H9 (cell line): Measurements from ENCODE around the gene TTLL3. TPM values are rescaled to one million over a fixed set of nuclear protein-coding genes. Genes with fewer than 3 reads are reported as not detected.

Source experiments
- DNase-seq: peaks from one replicate; pipeline ENCODE4 v3.0.0-alpha.2; 2017
- H2AFZ ChIP-seq: one replicate; pipeline ENCODE4 v1.6.1; 2013; ENCODE audit warnings: mild to moderate bottlenecking, low read length, control low read depth, moderate library complexity
- H2AK5ac ChIP-seq: 2 replicates; pipeline ENCODE4 v1.6.1; 2013; ENCODE audit warnings: low read length, control low read depth, mixed read lengths; ENCODE audit not compliant: insufficient read length
- H2BK120ac ChIP-seq: one replicate; pipeline ENCODE4 v1.6.1; 2013; ENCODE audit warnings: low read depth, mild to moderate bottlenecking, low read length, control low read depth, inconsistent platforms; ENCODE audit not compliant: poor library complexity, severe bottlenecking
- H2BK12ac ChIP-seq: 2 replicates; pipeline ENCODE4 v1.6.1; 2013; ENCODE audit warnings: low read length, control low read depth, mixed read lengths, low read depth; ENCODE audit not compliant: insufficient read length
- H2BK15ac ChIP-seq: 2 replicates; pipeline ENCODE4 v1.6.1; 2013; ENCODE audit warnings: low read depth, low read length, control low read depth
- H2BK20ac ChIP-seq: one replicate; pipeline ENCODE4 v1.6.1; 2013; ENCODE audit warnings: low read depth, mild to moderate bottlenecking, low read length, control low read depth, inconsistent platforms; ENCODE audit not compliant: poor library complexity, severe bottlenecking
- H2BK5ac ChIP-seq: 2 replicates; pipeline ENCODE4 v1.6.1; 2013; ENCODE audit warnings: low read length, control low read depth, mixed read lengths; ENCODE audit not compliant: insufficient read length
- H3K14ac ChIP-seq: 2 replicates; pipeline ENCODE4 v1.6.1; 2013; ENCODE audit warnings: low read length, control low read depth; ENCODE audit not compliant: insufficient read depth
- H3K18ac ChIP-seq: 2 replicates; pipeline ENCODE4 v1.6.1; 2013; ENCODE audit warnings: low read depth, mild to moderate bottlenecking, mixed read lengths, low read length, control low read depth; ENCODE audit not compliant: insufficient read length
- H3K23ac ChIP-seq: 2 replicates; pipeline ENCODE4 v1.6.1; 2013; ENCODE audit warnings: low read length, control low read depth, mixed read lengths, low read depth; ENCODE audit not compliant: insufficient read length
- H3K23me2 ChIP-seq: 2 replicates; pipeline ENCODE4 v1.6.1; 2013; ENCODE audit warnings: low read depth, mild to moderate bottlenecking, mixed read lengths, low read length, control low read depth; ENCODE audit not compliant: insufficient read length, poor library complexity, severe bottlenecking
- H3K27ac ChIP-seq: 2 replicates; pipeline ENCODE4 v1.5.1; 2013; ENCODE audit warnings: low read length, control low read depth, mixed read lengths, low read depth; ENCODE audit not compliant: insufficient read length
- H3K27me3 ChIP-seq: 2 replicates; pipeline ENCODE4 v1.6.1; 2013; ENCODE audit warnings: low read length, control low read depth, inconsistent platforms; ENCODE audit not compliant: insufficient read depth
- H3K4ac ChIP-seq: 2 replicates; pipeline ENCODE4 v1.6.1; 2013; ENCODE audit warnings: low read depth, mild to moderate bottlenecking, control low read depth, inconsistent platforms, low read length, moderate library complexity
- H3K4me1 ChIP-seq: 2 replicates; pipeline ENCODE4 v1.6.1; 2013; ENCODE audit warnings: low read length, control low read depth, inconsistent platforms; ENCODE audit not compliant: insufficient read depth
- H3K4me2 ChIP-seq: 2 replicates; pipeline ENCODE4 v1.6.1; 2013; ENCODE audit warnings: low read length, control low read depth, mixed read lengths; ENCODE audit not compliant: insufficient read length, insufficient read depth
- H3K56ac ChIP-seq: 2 replicates; pipeline ENCODE4 v1.6.1; 2013; ENCODE audit warnings: low read depth, mild to moderate bottlenecking, mixed read lengths, low read length, control low read depth; ENCODE audit not compliant: insufficient read length
- H3K79me1 ChIP-seq: 2 replicates; pipeline ENCODE4 v1.6.1; 2013; ENCODE audit warnings: low read depth, mild to moderate bottlenecking, moderate library complexity, low read length, control low read depth, inconsistent platforms; ENCODE audit not compliant: insufficient read depth, poor library complexity, severe bottlenecking
- H3K79me2 ChIP-seq: 2 replicates; pipeline ENCODE4 v1.6.1; 2013; ENCODE audit warnings: low read length, control low read depth, inconsistent platforms; ENCODE audit not compliant: insufficient read depth
- H3K9ac ChIP-seq: 2 replicates; pipeline ENCODE4 v1.6.1; 2013; ENCODE audit warnings: low read length, control low read depth, mixed read lengths; ENCODE audit not compliant: insufficient read length; ENCODE audit errors: extremely low read depth
- H3K9me3 ChIP-seq: one replicate; pipeline ENCODE4 v1.6.1; 2013; ENCODE audit warnings: low read depth, low read length, inconsistent platforms; ENCODE audit not compliant: control insufficient read depth
- H3T11ph ChIP-seq: one replicate; pipeline ENCODE4 v1.6.1; 2013; ENCODE audit warnings: mild to moderate bottlenecking, low read length, control low read depth, inconsistent platforms
- H4K20me1 ChIP-seq: one replicate; pipeline ENCODE4 v1.6.1; 2013; ENCODE audit not compliant: control insufficient read depth, insufficient read length, insufficient read depth
- H4K5ac ChIP-seq: 2 replicates; pipeline ENCODE4 v1.6.1; 2013; ENCODE audit warnings: low read depth, mild to moderate bottlenecking, mixed read lengths, low read length, control low read depth; ENCODE audit not compliant: insufficient read length
- H4K8ac ChIP-seq: replicated peaks from 2 replicates; pipeline ENCODE4 v1.6.1; 2013; ENCODE audit warnings: low read length, control low read depth, mixed read lengths, low read depth; ENCODE audit not compliant: insufficient read length
- H4K91ac ChIP-seq: 2 replicates; pipeline ENCODE4 v1.6.1; 2013; ENCODE audit warnings: low read depth, mild to moderate bottlenecking, moderate library complexity, mixed read lengths, low read length, control low read depth; ENCODE audit not compliant: insufficient read length
- H3K27ac Mint-ChIP-seq, 3 experiments: 2 replicates in 2 of 3; 3 replicates in 1 of 3; pipeline ENCODE4 v1.8.0; 2020 to 2021; ENCODE audit warnings: mixed read lengths in 3 of 3, mild to moderate bottlenecking in 1 of 3, moderate library complexity in 1 of 3
- H3K27me3 Mint-ChIP-seq: 2 replicates; pipeline ENCODE4 v1.8.0; 2021; ENCODE audit warnings: low read depth, mild to moderate bottlenecking, moderate library complexity, mixed read lengths
- H3K36me3 Mint-ChIP-seq, 3 experiments: 2 replicates in 2 of 3; 3 replicates in 1 of 3; pipeline ENCODE4 v1.8.0; 2020 to 2021; ENCODE audit warnings: low read depth in 3 of 3, mixed read lengths in 3 of 3; ENCODE audit not compliant: insufficient read depth in 1 of 3
- H3K4me1 Mint-ChIP-seq, 2 experiments: 2 replicates each; pipeline ENCODE4 v1.8.0; 2020; ENCODE audit warnings: mixed read lengths in 2 of 2
- H3K4me3 Mint-ChIP-seq, 2 experiments: 2 replicates in 1 of 2; 3 replicates in 1 of 2; pipeline ENCODE4 v1.8.0; 2020 to 2021; ENCODE audit warnings: mild to moderate bottlenecking in 2 of 2, mixed read lengths in 2 of 2, moderate library complexity in 1 of 2
- H3K9me3 Mint-ChIP-seq, 2 experiments: 2 replicates in 1 of 2; 3 replicates in 1 of 2; pipeline ENCODE4 v1.8.0; 2020; ENCODE audit warnings: mild to moderate bottlenecking in 2 of 2, mixed read lengths in 2 of 2, moderate library complexity in 1 of 2
- CTCF ChIP-seq: fragments of 200-600 bp; sonication (generic); conservative IDR thresholded peaks from 3 replicates; pipeline ENCODE4 v1.8.0; 2021; ENCODE audit warnings: antibody characterized with exemption, mild to moderate bottlenecking
- WGBS: extraction: QIAGEN DNeasy Blood & Tissue Kit; methylation state at CpG from one replicate; pipeline ENCODE4 v1.1.7; 2013; ENCODE audit warnings: missing lambda C conversion rate, low lambda C conversion rate, mixed read lengths; ENCODE audit not compliant: insufficient read length; ENCODE audit errors: extremely low coverage; 5-methylcytosine and 5-hydroxymethylcytosine counted together
- total RNA-seq: library from RNA; stranded (reverse); gene quantifications from 2 replicates; pipeline ENCODE4 v1.2.1, GENCODE V29; 2021

The TTLL3 gene
- total RNA-seq, 1 experiment from 2014 or later, result 14.4 TPM

DNA sequence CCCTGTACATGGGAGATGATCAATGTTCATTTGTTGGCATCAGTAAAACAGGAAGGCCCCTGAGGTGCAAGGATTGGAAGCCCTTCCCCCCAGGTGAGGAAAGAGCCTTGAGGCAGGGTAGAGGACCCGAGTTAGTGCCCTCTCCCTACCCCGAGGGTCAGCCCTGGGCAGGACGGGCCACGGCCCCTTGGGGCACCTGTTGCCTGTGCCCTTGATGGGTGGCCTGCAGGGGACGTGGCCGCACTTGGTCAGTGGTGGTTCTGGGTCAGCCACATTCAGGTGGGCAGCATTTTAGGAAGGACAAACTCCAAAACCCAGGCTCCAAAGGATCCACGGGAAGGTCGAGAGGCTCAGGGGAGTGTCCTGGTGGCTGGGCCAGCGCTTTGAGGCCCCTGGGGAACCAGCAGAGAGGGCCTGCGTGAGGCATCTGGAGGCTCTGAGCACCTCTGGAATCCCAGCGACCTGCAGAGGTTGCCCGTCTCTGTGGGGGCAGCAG is 49.5 kb downstream of the TTLL3 start:
- Histone ChIP-seq H4K5ac (no peak overlapping the region), H2BK15ac (no peak overlapping the region), H4K20me1 (no peaks in the 10 kb centered on the region), H4K8ac (no peak overlapping the region), H3K4ac (no peak overlapping the region), H3K9ac (no peak overlapping the region), H3K23ac (no peak overlapping the region), H2AFZ (no peak overlapping the region), H3T11ph (no peak overlapping the region), H3K79me2 (no peaks in the 10 kb centered on the region), H3K23me2 (peaks cover 5% of the 10 kb centered on the region), H3K27ac (no peak overlapping the region), H3K79me1 (no peaks in the 10 kb centered on the region), H3K14ac (no peak overlapping the region), H3K18ac (no peak overlapping the region), H2AK5ac (no peak overlapping the region), H4K91ac (no peak overlapping the region), H2BK12ac (no peak overlapping the region), H3K4me2 (no peak overlapping the region), H3K4me1 (no peaks in the 10 kb centered on the region), H3K27me3 (no peaks in the 10 kb centered on the region; the same call in none of the 2 replicates), H2BK20ac (no peak overlapping the region), H3K9me3 (no peaks in the 10 kb centered on the region), H2BK5ac (no peak overlapping the region), H3K56ac (no peak overlapping the region), H2BK120ac (no peak overlapping the region)
- H3K27ac Mint-ChIP-seq, result no peak overlapping the region
- H3K9me3 Mint-ChIP-seq, result no peaks in the 10 kb centered on the region
- H3K4me3 Mint-ChIP-seq, result no peak overlapping the region
- H3K36me3 Mint-ChIP-seq, result no peaks in the 10 kb centered on the region
- H3K27me3 Mint-ChIP-seq, result peaks cover 26% of the 10 kb centered on the region
- WGBS, result no CpG with 5 or more reads among the region's 12 CpGs
- TF ChIP-seq CTCF, result no peak
- peaks cover 20 to 36% of the 10 kb centered on the region in 2 experiments for H3K4me1 Mint-ChIP-seq
- DNase-seq, result no peak
